Liver (tissue), 9 donors: Measurements from ENCODE around the gene RLN2. TPM values are rescaled to one million over a fixed set of nuclear protein-coding genes. Genes with fewer than 3 reads are reported as not detected.

Experiments used
- DNase-seq: peaks from one replicate; pipeline ENCODE4 v3.0.0-alpha.2; 2017; ENCODE audit warnings: low spot score
- H3K27ac ChIP-seq, 2 donors: one replicate each; pipeline ENCODE4 v1.7.0; 2013; ENCODE audit warnings: inconsistent platforms in 2 of 2, low read length in 2 of 2, control low read depth in 1 of 2, low read depth in 1 of 2, mild to moderate bottlenecking in 1 of 2
- H3K27me3 ChIP-seq, 4 donors: one replicate each; pipeline versions ENCODE4 v1.6.1 to v1.7.0; 2013; ENCODE audit warnings: low read length in 3 of 4, inconsistent platforms in 1 of 4, mild to moderate bottlenecking in 1 of 4, moderate library complexity in 1 of 4; ENCODE audit not compliant: control insufficient read depth in 4 of 4, insufficient read depth in 4 of 4
- H3K36me3 ChIP-seq, 4 donors: one replicate each; pipeline versions ENCODE4 v1.6.1 to v1.7.0; 2013; ENCODE audit warnings: low read length in 3 of 4, mild to moderate bottlenecking in 3 of 4, low read depth in 1 of 4, moderate library complexity in 1 of 4; ENCODE audit not compliant: control insufficient read depth in 4 of 4, insufficient read depth in 3 of 4
- H3K4me1 ChIP-seq, 4 donors: one replicate each; pipeline versions ENCODE4 v1.6.1 to v1.7.0; 2013; ENCODE audit warnings: low read length in 3 of 4, mild to moderate bottlenecking in 3 of 4, moderate library complexity in 1 of 4; ENCODE audit not compliant: control insufficient read depth in 4 of 4, insufficient read depth in 4 of 4
- H3K4me3 ChIP-seq, 3 donors: one replicate each; pipeline versions ENCODE4 v1.6.1 to v1.7.0; 2013; ENCODE audit warnings: low read length in 3 of 3, control low read depth in 1 of 3, low read depth in 1 of 3, mild to moderate bottlenecking in 1 of 3
- H3K9ac ChIP-seq, 2 donors: one replicate each; pipeline ENCODE4 v1.7.0; 2013; ENCODE audit warnings: low read length in 2 of 2, mild to moderate bottlenecking in 2 of 2, moderate library complexity in 2 of 2, control low read depth in 1 of 2, low read depth in 1 of 2
- H3K9me3 ChIP-seq, 4 donors: one replicate each; pipeline versions ENCODE4 v1.6.1 to v1.7.0; 2013; ENCODE audit warnings: low read length in 3 of 4; ENCODE audit not compliant: control insufficient read depth in 4 of 4
- CTCF ChIP-seq: fragments of 150-350 bp; IDR thresholded peaks from 2 replicates; pipeline ENCODE4 v1.5.1; 2017; ENCODE audit warnings: improper control_type of control experiment, low read depth, low read length; ENCODE audit not compliant: missing input control
- EGR1 ChIP-seq, 2 donors: IDR thresholded peaks; 2 replicates each; pipeline ENCODE4 v1.6.1; 2016 to 2018; ENCODE audit warnings: antibody characterized with exemption in 2 of 2, low read depth in 2 of 2
- FOXA1 ChIP-seq: IDR thresholded peaks from 2 replicates; pipeline ENCODE4 v1.6.1; 2016; ENCODE audit warnings: antibody characterized with exemption
- FOXA2 ChIP-seq: IDR thresholded peaks from 2 replicates; pipeline ENCODE4 v1.6.1; 2016; ENCODE audit warnings: antibody characterized with exemption
- GABPA ChIP-seq, 2 donors: IDR thresholded peaks in 1 of 2; conservative IDR thresholded peaks in 1 of 2; 2 replicates each; pipeline ENCODE4 v1.6.1; 2016; ENCODE audit warnings: antibody characterized with exemption in 2 of 2, mild to moderate bottlenecking in 1 of 2, moderate library complexity in 1 of 2
- HNF4A ChIP-seq, 2 donors: conservative IDR thresholded peaks; 2 replicates each; pipeline ENCODE4 v1.6.1; 2016; ENCODE audit warnings: antibody characterized with exemption in 2 of 2, mild to moderate bottlenecking in 2 of 2
- HNF4G ChIP-seq: IDR thresholded peaks from 2 replicates; pipeline ENCODE4 v1.6.1; 2016; ENCODE audit warnings: antibody characterized with exemption
- JUND ChIP-seq, 2 donors: IDR thresholded peaks; 2 replicates each; pipeline ENCODE4 v1.6.1; 2016; ENCODE audit warnings: antibody characterized with exemption in 2 of 2
- NR2F2 ChIP-seq: IDR thresholded peaks from 2 replicates; pipeline ENCODE4 v1.6.1; 2016; ENCODE audit warnings: antibody characterized with exemption
- RAD21 ChIP-seq, 2 donors: IDR thresholded peaks; 2 replicates each; pipeline ENCODE4 v1.6.1; 2016; ENCODE audit warnings: antibody characterized with exemption in 2 of 2, mild to moderate bottlenecking in 2 of 2
- REST ChIP-seq: IDR thresholded peaks from 2 replicates; pipeline ENCODE4 v1.6.1; 2016; ENCODE audit warnings: antibody characterized with exemption, mild to moderate bottlenecking
- RXRA ChIP-seq, 2 donors: IDR thresholded peaks; 2 replicates each; pipeline ENCODE4 v1.6.1; 2017 to 2018; ENCODE audit warnings: antibody characterized with exemption in 2 of 2, mild to moderate bottlenecking in 1 of 2
- SP1 ChIP-seq: IDR thresholded peaks from 2 replicates; pipeline ENCODE4 v1.6.1; 2018; ENCODE audit warnings: antibody characterized with exemption, mild to moderate bottlenecking
- TAF1 ChIP-seq: conservative IDR thresholded peaks from 2 replicates; pipeline ENCODE4 v1.6.1; 2016; ENCODE audit warnings: antibody characterized with exemption, mild to moderate bottlenecking
- YY1 ChIP-seq: IDR thresholded peaks from 2 replicates; pipeline ENCODE4 v1.6.1; 2016; ENCODE audit warnings: antibody characterized with exemption, mild to moderate bottlenecking
- WGBS: extraction: QIAGEN DNeasy Blood & Tissue Kit; methylation state at CpG from one replicate; pipeline ENCODE4 v1.1.7; 2013; 5-methylcytosine and 5-hydroxymethylcytosine counted together
- polyA plus RNA-seq, 2 donors: library from polyadenylated mRNA; stranded (reverse) in 1 of 2; unstranded in 1 of 2; fragments of 200-250 nt in 1 of 2; fragments of >200 nt in 1 of 2; fragmentation: Nextera tagmentation in 1 of 2; extraction: Ambion mirVana in 1 of 2; gene quantifications; one replicate each; pipeline versions ENCODE4 v1.2.1 to v1.2.3, GENCODE V29; 2013 to 2015
- total RNA-seq, 2 donors: library from RNA; depleted of rRNA; stranded (reverse); fragments of >200 nt; gene quantifications; one replicate each; pipeline ENCODE4 v1.2.3, GENCODE V29; 2014
- TF ChIP-seq, protein P1 (sequence below): IDR thresholded peaks from 2 replicates; pipeline ENCODE4 v1.6.1; 2016; ENCODE audit warnings: antibody characterized with exemption
- TF ChIP-seq, protein P2 (sequence below): IDR thresholded peaks from 2 replicates; pipeline ENCODE4 v1.6.1; 2016; ENCODE audit warnings: antibody characterized with exemption
- TF ChIP-seq, protein P3 (sequence below): IDR thresholded peaks from 2 replicates; pipeline ENCODE4 v1.6.1; 2016; ENCODE audit warnings: antibody characterized with exemption
- donor health status: healthy.
- donor health status: healthy.
- donor health status: healthy.
- donor health status: healthy.
- donor health status: healthy.

The RLN2 gene
- total and polyA plus RNA-seq, 4 donors: 0.33 TPM; not detected in 3

DNA sequence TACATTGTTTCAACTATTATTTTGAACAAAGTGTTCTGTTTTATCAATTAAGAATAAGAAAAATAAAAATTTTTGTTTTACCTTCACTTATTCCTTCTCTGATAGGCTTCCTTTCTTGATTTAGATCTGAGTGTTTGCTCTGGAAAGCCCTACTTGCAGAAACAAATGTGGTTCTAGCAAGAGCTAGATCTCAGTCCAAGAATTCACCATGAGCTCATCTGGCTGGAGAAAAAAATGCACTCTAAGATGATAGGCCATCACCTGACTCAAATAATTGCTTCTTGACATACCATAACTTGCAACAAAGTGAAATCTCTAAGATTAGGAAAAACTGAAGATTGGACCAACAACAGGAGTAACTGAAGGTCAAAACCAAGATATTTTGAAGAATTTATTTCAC, 6.3 kb upstream of the RLN2 start:
- TF ChIP-seq GABPA (IDR thresholded peaks at IDR 0.05 in 1 of 2, conservative IDR thresholded peaks at IDR 0.05 in 1 of 2): no peak
- TF ChIP-seq, protein P1, sequence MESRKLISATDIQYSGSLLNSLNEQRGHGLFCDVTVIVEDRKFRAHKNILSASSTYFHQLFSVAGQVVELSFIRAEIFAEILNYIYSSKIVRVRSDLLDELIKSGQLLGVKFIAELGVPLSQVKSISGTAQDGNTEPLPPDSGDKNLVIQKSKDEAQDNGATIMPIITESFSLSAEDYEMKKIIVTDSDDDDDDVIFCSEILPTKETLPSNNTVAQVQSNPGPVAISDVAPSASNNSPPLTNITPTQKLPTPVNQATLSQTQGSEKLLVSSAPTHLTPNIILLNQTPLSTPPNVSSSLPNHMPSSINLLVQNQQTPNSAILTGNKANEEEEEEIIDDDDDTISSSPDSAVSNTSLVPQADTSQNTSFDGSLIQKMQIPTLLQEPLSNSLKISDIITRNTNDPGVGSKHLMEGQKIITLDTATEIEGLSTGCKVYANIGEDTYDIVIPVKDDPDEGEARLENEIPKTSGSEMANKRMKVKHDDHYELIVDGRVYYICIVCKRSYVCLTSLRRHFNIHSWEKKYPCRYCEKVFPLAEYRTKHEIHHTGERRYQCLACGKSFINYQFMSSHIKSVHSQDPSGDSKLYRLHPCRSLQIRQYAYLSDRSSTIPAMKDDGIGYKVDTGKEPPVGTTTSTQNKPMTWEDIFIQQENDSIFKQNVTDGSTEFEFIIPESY: no peak
- TF ChIP-seq FOXA1: no peak
- TF ChIP-seq HNF4G: no peak
- no peak for TF ChIP-seq CTCF
- TF ChIP-seq NR2F2: no peak
- TF ChIP-seq HNF4A (conservative IDR thresholded peaks at IDR 0.05): no peak
- TF ChIP-seq EGR1 (IDR thresholded peaks at IDR 0.05; ENCODE audit: low read depth in 2 of 2): no peak
- TF ChIP-seq FOXA2: no peak
- TF ChIP-seq RXRA (IDR thresholded peaks at IDR 0.05): no peak
- no peak for TF ChIP-seq RAD21 (IDR thresholded peaks at IDR 0.05)
- TF ChIP-seq, protein P2, sequence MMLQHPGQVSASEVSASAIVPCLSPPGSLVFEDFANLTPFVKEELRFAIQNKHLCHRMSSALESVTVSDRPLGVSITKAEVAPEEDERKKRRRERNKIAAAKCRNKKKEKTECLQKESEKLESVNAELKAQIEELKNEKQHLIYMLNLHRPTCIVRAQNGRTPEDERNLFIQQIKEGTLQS: no peak
- TF ChIP-seq JUND (IDR thresholded peaks at IDR 0.05): no peak
- no peak for TF ChIP-seq TAF1
- no peak for TF ChIP-seq REST
- TF ChIP-seq SP1: no peak
- H3K4me1 ChIP-seq: no peaks in the 10 kb centered on the region
- H3K36me3 ChIP-seq: no peaks in the 10 kb centered on the region
- no peak overlapping the region for H3K9ac ChIP-seq
- H3K4me3 ChIP-seq: no peak overlapping the region
- no peak for DNase-seq
- H3K27ac ChIP-seq: no peak overlapping the region
- H3K27me3 ChIP-seq: peaks cover 0 to 7% (median 2%) of the 10 kb centered on the region in 4 donors
- H3K9me3 ChIP-seq: peaks cover 2 to 10% (median 5%) of the 10 kb centered on the region in 4 donors

GRCh38 chr9:5305741-5306140, 1.2 kb upstream of the RLN2 start:
- Histone ChIP-seq H3K4me1 (no peaks in the 10 kb centered on the region), H3K36me3 (no peaks in the 10 kb centered on the region), H3K9ac (no peak overlapping the region), H3K27me3 (peaks cover 0 to 4% (median 2%) of the 10 kb centered on the region in 4 donors), H3K4me3 (no peak overlapping the region), H3K27ac (no peak overlapping the region), H3K9me3 (no peaks in the 10 kb centered on the region)
- 86% methylated on average over 2 of the region's 2 CpGs for WGBS
- TF ChIP-seq JUND (IDR thresholded peaks at IDR 0.05): no peak
- TF ChIP-seq, protein P1: no peak
- TF ChIP-seq EGR1 (IDR thresholded peaks at IDR 0.05; ENCODE audit: low read depth in 2 of 2): no peak
- no peak for TF ChIP-seq RXRA (IDR thresholded peaks at IDR 0.05)
- TF ChIP-seq FOXA2: no peak
- TF ChIP-seq, protein P3, sequence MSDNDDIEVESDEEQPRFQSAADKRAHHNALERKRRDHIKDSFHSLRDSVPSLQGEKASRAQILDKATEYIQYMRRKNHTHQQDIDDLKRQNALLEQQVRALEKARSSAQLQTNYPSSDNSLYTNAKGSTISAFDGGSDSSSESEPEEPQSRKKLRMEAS: no peak
- TF ChIP-seq GABPA (IDR thresholded peaks at IDR 0.05 in 1 of 2, conservative IDR thresholded peaks at IDR 0.05 in 1 of 2): no peak
- TF ChIP-seq YY1: no peak
- TF ChIP-seq SP1: no peak
- TF ChIP-seq HNF4G: no peak
- no peak for TF ChIP-seq FOXA1
- TF ChIP-seq HNF4A (conservative IDR thresholded peaks at IDR 0.05): no peak
- DNase-seq: no peak
